ENCODE data around the gene KIAA1958. TPM values are rescaled to one million over a fixed set of nuclear protein-coding genes. Genes with fewer than 3 reads are reported as not detected.

The KIAA1958 gene
- total RNA-seq, 1 experiment from 2014 or later: 5.8 TPM

- no peak for DNase-seq (ENCODE audit: unreplicated experiment)
- Mint-ChIP-seq H3K27me3 (ENCODE audit: insufficient read depth, unreplicated experiment) (no peaks in the 10 kb centered on the region), H3K36me3 (ENCODE audit: insufficient read depth, unreplicated experiment) (peaks cover 10% of the 10 kb centered on the region), H3K4me3 (ENCODE audit: unreplicated experiment) (no peak overlapping the region), H3K4me1 (ENCODE audit: insufficient read depth, unreplicated experiment) (peaks cover 14% of the 10 kb centered on the region), H3K9me3 (ENCODE audit: unreplicated experiment) (no peaks in the 10 kb centered on the region), H3K27ac (ENCODE audit: low read depth, unreplicated experiment) (no peak overlapping the region)
- intact Hi-C loops (cut with micrococcal nuclease): loop anchor here (10.0 kb wide), 1 partner anchor 379 kb away; no protein-coding TSS in a partner anchor
- POLR2A ChIA-PET: interaction anchor here (0.7 kb wide), 1 partner anchor 9 kb away, joined by 4 read pairs; no protein-coding TSS in a partner anchor
- CTCF ChIA-PET: interaction anchor here (0.6 to 2.7 kb wide), 2 partner anchors 265 to 1518 kb away, joined by 3 to 17 read pairs; no protein-coding TSS in a partner anchor
- no peak for TF ChIP-seq CTCF (IDR thresholded peaks at IDR 0.05; ENCODE audit: unreplicated experiment)
- no TSS peak for BruUV-seq (replicated peaks)
These were observed 40.5 kb upstream of the KIAA1958 start for GRCh38 chr9:112446080-112446479.

GRCh38 chr9:112446526-112446925 is 40.1 kb upstream of the KIAA1958 start:
- POLR2A ChIA-PET: interaction anchor here (0.7 to 2.1 kb wide), 2 partner anchors 8 kb away, joined by 4 to 6 read pairs; no protein-coding TSS in a partner anchor
- peaks cover 14% of the 10 kb centered on the region for H3K4me1 Mint-ChIP-seq (ENCODE audit: insufficient read depth, unreplicated experiment)

GRCh38 chr9:112447283-112447761 is 39.3 kb upstream of the KIAA1958 start:
- no peak for DNase-seq (ENCODE audit: unreplicated experiment)
- no peak overlapping the region for H3K4me3 Mint-ChIP-seq (ENCODE audit: unreplicated experiment)
- no TSS peak for BruUV-seq (replicated peaks)

More at GRCh38 chr9:112446526-112446925, 40.1 kb upstream of the KIAA1958 start:
- TF ChIP-seq CTCF (IDR thresholded peaks at IDR 0.05; ENCODE audit: unreplicated experiment): no peak
- intact Hi-C loops (cut with micrococcal nuclease): loop anchor here (10.0 kb wide), 1 partner anchor 378 kb away; no protein-coding TSS in a partner anchor
- no peak for DNase-seq (ENCODE audit: unreplicated experiment)
- H3K27me3 Mint-ChIP-seq (ENCODE audit: insufficient read depth, unreplicated experiment): no peaks in the 10 kb centered on the region
- BruUV-seq (replicated peaks): no TSS peak
- CTCF ChIA-PET: interaction anchor here (0.6 to 2.7 kb wide), 4 partner anchors 265 to 1518 kb away, joined by 3 to 17 read pairs (median 3); no protein-coding TSS in a partner anchor
- H3K36me3 Mint-ChIP-seq (ENCODE audit: insufficient read depth, unreplicated experiment): peaks cover 10% of the 10 kb centered on the region
- H3K27ac Mint-ChIP-seq (ENCODE audit: low read depth, unreplicated experiment): no peak overlapping the region
- no peaks in the 10 kb centered on the region for H3K9me3 Mint-ChIP-seq (ENCODE audit: unreplicated experiment)
- H3K4me3 Mint-ChIP-seq (ENCODE audit: unreplicated experiment): no peak overlapping the region

More at GRCh38 chr9:112447283-112447761, 39.3 kb upstream of the KIAA1958 start:
- POLR2A ChIA-PET: interaction anchor here (0.6 to 2.1 kb wide), 2 partner anchors 9 to 346 kb away, joined by 3 to 6 read pairs; no protein-coding TSS in a partner anchor
- Mint-ChIP-seq H3K9me3 (ENCODE audit: unreplicated experiment) (no peaks in the 10 kb centered on the region), H3K27ac (ENCODE audit: low read depth, unreplicated experiment) (peak overlapping the region; percentile 79), H3K27me3 (ENCODE audit: insufficient read depth, unreplicated experiment) (no peaks in the 10 kb centered on the region), H3K36me3 (ENCODE audit: insufficient read depth, unreplicated experiment) (peaks cover 5% of the 10 kb centered on the region), H3K4me1 (ENCODE audit: insufficient read depth, unreplicated experiment) (peaks cover 14% of the 10 kb centered on the region)
- intact Hi-C loops (cut with micrococcal nuclease): loop anchor here (10.0 kb wide), 1 partner anchor 377 kb away; no protein-coding TSS in a partner anchor
- no peak for TF ChIP-seq CTCF (IDR thresholded peaks at IDR 0.05; ENCODE audit: unreplicated experiment)
- CTCF ChIA-PET: interaction anchor here (0.6 to 1.5 kb wide), 2 partner anchors 264 to 270 kb away, joined by 3 read pairs; no protein-coding TSS in a partner anchor

Measured in MCF 10A (cell line).